ENCODE results near the gene CNTNAP5.

The CNTNAP5 gene

GRCh38 chr2:124258140-124258880, 233.2 kb downstream of the CNTNAP5 start:
- no peak for DNase-seq (ENCODE audit: low read depth)
- TF ChIP-seq CTCF (IDR thresholded peaks at IDR 0.05; ENCODE audit: control insufficient read depth, extremely low read depth, insufficient read depth): no peak
- no peak overlapping the region for H3K4me3 ChIP-seq (ENCODE audit: low read depth, low read length)

- no peak overlapping the region for H3K4me3 ChIP-seq (ENCODE audit: low read depth, low read length)
- TF ChIP-seq CTCF (IDR thresholded peaks at IDR 0.05; ENCODE audit: control insufficient read depth, extremely low read depth, insufficient read depth): no peak
These were observed 236.4 kb downstream of the CNTNAP5 start for GRCh38 chr2:124261456-124261855.

GRCh38 chr2:124264551-124265091, 239.5 kb downstream of the CNTNAP5 start:
- no peak for TF ChIP-seq CTCF (IDR thresholded peaks at IDR 0.05; ENCODE audit: control insufficient read depth, extremely low read depth, insufficient read depth)

More at GRCh38 chr2:124261456-124261855, 236.4 kb downstream of the CNTNAP5 start:
- no peak for DNase-seq (ENCODE audit: low read depth)

GRCh38 chr2:124267794-124268193, 242.7 kb downstream of the CNTNAP5 start:
- no peak for TF ChIP-seq CTCF (IDR thresholded peaks at IDR 0.05; ENCODE audit: control insufficient read depth, extremely low read depth, insufficient read depth)
- no peak overlapping the region for H3K4me3 ChIP-seq (ENCODE audit: low read depth, low read length)
- DNase-seq (ENCODE audit: low read depth): no peak

More at GRCh38 chr2:124264551-124265091, 239.5 kb downstream of the CNTNAP5 start:
- DNase-seq (ENCODE audit: low read depth): no peak
- no peak overlapping the region for H3K4me3 ChIP-seq (ENCODE audit: low read depth, low read length)

- TF ChIP-seq CTCF (IDR thresholded peaks at IDR 0.05; ENCODE audit: control insufficient read depth, extremely low read depth, insufficient read depth): no peak
- no peak overlapping the region for H3K4me3 ChIP-seq (ENCODE audit: low read depth, low read length)
- no peak for DNase-seq (ENCODE audit: low read depth)
These were observed 244.3 kb downstream of the CNTNAP5 start for GRCh38 chr2:124269348-124269747.

GRCh38 chr2:124272261-124272841, 247.3 kb downstream of the CNTNAP5 start:
- H3K4me3 ChIP-seq (ENCODE audit: low read depth, low read length): no peak overlapping the region
- TF ChIP-seq CTCF (IDR thresholded peaks at IDR 0.05; ENCODE audit: control insufficient read depth, extremely low read depth, insufficient read depth): no peak
- no peak for DNase-seq (ENCODE audit: low read depth)
